ENCODE measurements around the gene C17orf78.
"Not testable (repeated sequence)": the region's sequence is repeated elsewhere in the genome, so short reads cannot be mapped to it uniquely, and the experiment has no call there.

Gene C17orf78

DNA sequence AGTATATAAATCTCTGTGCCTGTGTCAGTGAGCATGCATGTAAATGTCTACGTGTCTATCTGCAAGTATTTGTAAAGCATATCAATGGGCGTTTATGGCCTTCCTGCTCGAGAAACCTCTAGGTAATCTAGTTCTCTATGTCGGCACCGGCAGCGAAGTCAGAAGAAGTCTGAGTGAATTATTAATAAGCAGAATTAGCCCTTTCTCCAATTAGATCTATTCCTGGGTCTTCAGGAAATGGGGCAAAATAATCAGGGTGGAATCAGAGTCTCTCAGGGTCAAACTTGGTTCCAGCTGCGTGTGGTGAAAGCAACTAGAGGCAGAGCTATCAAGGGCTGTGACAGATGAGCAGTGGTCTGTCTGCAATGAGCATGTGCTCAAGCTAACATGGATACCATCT, at the start of gene C17orf78:
C17orf78 (plus strand) TSS at position 280 of the 400 bp plus-strand sequence; CDS start at position 388, 108 bp downstream.
- DNase-seq (ENCODE audit: low read depth, low spot score), result no peak

DNA sequence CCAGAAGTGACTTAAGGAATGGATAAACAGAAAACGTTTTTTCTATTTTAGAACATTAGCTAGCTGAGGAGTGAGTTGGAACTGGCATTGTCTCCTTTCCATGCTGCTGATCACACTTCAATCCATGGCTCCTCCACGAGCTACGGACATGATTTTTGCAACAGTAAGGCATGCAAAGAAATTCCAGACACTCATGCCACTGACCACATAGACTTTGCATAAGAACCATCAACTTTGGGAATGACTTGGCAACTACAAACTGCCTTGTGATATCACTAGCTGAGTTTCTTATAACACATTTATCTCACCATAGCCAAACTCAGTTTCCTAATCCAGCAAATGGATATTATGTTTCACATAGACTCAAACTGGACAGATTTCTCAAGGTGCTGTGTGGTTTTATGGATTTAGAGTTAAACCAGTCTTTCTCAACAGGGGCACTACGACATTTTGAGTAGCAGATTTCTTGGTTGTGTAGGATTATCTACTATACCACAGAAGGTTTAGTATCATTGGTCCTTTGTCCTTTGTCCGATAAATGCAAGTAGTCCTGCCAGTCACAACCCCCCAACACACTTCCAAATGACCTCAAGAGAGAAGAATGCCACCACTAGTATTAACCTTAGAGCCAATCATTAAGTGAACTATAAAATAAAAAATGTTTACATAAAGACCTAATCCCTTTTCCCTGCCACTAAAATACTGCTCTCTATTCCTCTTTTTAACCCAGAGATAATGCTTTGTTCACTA, 48.3 kb upstream of the C17orf78 start:
- no peak for DNase-seq (ENCODE audit: low read depth, low spot score)

DNA sequence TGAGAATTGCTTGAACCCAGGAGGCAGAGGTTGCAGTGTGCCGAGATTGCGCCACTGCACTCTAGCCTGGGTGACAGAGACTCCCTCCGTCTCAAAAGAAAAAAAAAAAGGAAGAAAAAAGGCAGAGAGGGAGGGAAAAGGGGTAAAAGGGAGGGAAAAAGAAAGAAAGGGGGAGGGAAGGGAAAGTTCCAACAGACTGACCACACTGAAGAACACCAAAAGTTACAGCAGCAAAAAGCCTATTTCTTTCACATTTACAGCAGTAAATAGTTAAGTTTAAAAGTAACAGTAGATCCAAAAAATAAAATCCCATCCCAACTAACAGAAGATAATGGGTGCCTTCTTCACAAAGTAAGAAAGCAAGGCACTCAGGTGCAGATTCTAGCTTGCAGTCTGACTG, 36.9 kb upstream of the C17orf78 start:
- DNase-seq (ENCODE audit: low read depth, low spot score), result no peak

DNA sequence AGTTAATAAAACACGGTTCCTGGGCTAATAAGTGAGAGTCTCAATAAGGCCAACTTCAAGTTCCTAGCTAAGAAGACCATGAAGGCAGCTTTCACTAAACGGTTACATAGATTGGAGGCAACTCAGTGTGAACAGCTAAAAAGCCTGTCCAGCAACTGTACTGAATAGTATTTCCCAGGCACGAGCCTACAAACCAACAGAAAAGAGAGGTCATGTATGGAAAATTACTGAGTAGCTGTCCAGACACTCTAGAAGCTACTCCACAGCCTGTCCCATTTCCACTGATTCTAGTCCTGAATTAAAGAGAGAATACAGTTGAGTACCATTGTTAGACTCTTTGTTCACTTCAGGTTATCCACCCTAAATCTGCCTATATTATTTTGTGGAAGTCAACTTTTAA, 36.5 kb upstream of the C17orf78 start:
- no peak for DNase-seq (ENCODE audit: low read depth, low spot score)

DNA sequence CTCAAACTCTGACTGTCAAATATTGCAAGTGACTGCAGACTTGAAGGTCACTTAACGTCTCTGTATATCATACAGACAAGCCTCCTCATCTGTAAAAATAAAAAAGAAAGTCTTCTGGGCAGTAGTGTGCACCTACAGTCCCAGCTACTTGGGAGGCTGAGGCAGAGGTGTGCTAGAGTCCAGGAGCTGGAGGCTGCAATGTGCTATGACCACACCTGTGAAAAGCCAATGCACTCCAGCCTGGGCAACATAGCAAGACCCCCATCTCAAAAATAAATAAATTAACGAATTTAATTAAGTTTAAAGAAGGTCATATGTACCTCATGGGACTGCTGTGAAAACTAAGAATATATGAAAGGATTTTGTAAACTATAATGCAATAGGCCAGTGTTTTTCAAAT, 35.0 kb upstream of the C17orf78 start:
- DNase-seq (ENCODE audit: low read depth, low spot score), result no peak

DNA sequence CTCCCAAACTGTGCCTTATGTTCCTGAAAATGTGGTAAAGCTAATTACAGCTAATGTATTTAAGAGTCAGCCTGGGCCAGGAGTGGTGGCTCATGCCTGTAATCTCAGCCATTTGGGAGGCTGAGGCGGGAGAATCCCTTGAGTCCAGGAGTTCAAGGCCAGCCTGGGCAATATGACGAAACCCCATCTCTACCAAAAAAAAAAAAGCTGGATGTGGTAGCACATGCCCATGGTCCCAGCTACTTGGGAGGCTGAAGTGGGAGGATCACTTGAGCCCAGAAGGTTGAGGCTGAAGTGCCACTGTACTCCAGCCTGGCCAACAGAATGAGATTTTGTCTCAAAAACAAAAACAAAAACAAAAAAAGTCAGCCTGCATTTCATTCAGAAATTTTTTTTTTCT, 33.2 kb upstream of the C17orf78 start:
- no peak for DNase-seq (ENCODE audit: low read depth, low spot score)

DNA sequence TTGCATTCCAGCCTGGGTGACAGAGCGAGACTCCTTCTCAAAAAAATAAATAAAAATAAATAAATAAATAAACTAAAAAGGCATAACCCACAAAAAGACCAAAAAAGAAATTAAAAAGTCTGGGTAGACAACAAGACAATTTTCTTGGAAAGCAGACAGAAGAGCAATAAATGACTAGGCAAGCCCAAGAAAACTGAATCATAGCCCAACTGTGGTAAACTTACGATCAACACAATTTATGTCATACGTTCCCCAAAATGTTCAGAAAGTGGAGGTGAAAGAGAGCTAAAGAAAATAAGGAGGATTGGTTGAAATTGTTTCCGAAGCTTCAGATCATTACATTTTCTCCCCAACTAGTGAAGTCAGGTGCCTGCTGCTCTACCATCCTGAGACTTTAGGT, 31.3 kb upstream of the C17orf78 start:
- DNase-seq (ENCODE audit: low read depth, low spot score), result no peak

DNA sequence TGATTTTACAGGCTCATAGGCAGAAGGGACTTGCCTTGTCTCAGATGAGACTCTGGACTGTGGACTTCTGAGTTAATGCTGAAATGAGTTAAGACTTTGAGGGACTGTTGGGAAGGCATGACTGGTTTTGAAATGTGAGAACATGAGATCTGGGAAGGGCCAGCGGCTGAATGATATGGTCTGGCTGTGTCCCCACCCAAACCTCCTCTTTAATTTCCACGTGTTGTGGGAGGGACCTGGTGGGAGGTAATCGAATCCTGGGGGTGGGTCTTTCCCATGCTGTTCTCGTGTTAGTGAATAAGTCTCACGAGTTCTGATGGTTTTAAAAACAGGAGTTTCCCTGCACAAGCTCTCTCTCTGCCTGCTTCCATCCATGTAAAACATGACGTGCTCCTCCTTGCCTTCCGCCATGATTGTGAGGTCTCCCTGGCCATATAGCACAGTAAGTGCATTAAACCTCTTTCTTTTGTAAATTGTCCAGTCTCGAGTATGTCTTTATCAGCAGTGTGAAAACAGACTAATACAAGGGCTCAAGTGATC, 28.9 kb upstream of the C17orf78 start:
- not testable (repeated sequence) for DNase-seq (ENCODE audit: low read depth, low spot score)

DNA sequence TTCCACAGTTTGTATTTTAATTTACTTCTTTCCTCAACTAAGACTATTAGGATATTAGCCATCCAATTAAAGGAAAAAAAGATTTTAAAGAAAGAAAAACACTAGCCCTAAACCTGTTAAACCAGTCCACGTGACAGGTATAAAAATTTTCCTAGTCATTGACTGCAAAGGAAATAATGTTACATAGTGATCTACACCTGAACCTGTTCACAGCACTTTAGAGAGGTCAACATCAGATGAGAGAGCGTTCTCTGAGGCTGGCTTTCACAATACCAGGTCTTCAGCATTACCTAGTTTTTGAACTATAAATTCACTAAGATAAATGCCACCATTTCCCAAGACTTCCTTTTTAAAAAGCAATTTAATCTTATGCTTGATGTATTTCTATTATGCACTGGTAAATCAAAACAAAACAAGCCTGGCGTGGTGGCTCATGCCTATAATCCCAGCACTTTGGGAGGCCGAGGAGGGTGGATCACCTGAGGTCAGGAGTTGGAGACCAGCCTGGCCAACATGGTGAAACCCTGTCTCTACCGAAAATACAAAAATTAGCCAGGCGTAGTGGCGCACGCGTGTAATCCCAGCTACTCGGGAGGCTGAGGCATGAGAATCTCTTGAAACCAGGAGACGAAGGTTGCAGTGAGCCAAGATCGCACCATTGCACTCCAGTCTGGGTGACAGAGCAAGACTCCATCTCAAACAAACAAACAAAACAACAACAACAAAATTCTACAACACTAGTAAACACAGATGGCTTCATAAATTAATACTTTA, 18.8 kb upstream of the C17orf78 start:
- DNase-seq (ENCODE audit: low read depth, low spot score), result not testable (repeated sequence)

DNA sequence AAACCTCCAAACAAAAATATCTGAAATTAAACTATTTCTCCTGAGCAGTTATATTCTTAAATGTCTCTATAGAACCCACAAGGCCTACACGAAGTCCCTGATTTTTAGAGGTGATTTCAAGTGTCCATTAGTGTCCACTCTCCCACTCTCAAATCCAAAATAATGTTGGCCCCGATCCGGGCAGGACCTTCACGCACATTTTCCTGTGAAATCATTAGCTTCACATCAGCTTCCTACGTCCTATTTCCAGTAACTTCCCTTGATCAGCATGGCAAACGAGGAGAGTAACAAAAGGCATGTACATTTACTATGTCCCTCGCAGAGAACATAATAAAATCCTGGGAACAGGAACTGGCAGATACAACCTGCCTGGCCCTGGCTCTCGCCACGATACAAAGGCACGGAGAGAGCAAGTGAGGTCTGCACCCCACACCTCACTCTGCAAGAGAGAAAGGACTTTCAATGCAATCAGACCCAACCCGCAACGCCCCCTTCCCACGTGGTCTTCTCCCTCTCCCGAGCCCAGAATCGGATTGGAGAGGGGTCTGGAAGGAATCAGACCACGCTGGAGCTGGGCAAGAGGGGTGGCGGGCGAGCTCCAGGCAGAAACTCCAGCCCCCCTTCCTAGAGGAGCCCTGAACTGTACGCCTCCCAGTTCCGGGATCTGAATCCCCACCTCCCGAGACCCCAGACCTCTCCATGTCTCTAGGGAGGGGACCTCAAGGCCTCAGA, 17.5 kb upstream of the C17orf78 start:
- no peak for DNase-seq (ENCODE audit: low read depth, low spot score)

DNA sequence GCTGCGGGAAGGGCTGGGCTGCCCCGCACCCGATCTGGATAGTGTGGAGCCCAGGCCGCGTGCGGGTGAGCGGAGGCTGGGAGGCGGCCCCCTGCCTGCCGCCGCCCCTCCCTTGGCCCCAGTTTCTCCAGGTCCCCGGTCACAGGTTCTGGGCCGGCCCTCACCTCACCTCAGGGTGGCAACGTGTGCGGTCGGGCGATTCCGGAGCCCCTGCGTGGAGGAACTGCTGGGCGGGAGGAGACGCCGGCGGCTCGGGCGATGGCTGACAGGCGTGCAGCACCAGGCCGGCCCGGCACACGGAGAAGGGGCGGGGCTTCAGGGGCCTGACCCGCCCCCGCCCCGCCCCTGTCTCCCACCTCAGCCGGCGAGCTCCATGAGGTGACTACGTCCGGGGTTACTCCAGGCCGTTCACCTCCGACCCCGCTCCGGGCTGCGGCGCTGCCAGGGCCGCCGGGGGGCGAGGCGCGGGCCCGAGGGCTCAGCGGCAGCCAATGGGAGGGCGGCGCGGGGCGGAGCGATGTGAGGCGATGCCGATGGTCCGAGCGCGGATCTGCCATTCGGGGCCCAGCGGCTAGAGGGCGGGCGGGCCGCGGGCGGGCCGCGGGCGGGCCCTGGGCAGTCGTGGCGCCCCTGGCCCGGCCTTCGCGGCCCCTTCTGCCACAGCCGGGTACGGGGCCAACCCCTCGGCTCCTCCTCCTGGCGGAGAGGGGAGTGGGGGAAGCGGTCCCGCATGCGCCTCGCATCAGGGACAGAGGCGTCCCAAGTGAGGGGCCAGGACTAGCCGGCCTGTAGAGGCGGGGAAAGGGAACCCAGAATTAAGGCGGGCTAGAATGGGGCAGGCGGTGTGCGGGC, 16.7 kb upstream of the C17orf78 start:
- DNase-seq (ENCODE audit: low read depth, low spot score), result peak; percentile 76

DNA sequence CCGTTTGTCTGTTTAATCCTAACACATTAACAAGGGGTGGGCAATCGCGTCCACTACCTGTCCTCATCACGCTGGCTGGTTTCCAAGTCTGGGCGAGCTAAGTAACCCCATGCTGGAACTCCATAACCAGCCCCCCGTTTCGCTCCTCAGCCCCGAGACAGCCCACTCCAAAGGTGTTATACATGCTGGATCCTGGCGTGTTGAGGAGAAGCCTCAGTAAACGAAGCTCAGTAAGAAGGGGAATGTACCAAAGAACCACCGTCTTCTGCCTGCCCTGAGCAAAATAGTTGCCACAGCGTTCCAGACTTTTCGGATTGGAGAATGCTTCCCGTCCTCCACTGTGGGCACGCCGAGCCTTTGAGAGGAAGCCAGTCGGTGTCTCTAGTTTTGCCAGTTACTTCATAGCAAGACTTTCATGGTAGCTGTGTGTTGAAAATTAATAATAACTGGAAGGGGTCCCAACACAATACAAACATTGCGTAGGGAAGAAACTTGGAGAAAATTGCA, 16.1 kb upstream of the C17orf78 start:
- no peak for DNase-seq (ENCODE audit: low read depth, low spot score)

DNA sequence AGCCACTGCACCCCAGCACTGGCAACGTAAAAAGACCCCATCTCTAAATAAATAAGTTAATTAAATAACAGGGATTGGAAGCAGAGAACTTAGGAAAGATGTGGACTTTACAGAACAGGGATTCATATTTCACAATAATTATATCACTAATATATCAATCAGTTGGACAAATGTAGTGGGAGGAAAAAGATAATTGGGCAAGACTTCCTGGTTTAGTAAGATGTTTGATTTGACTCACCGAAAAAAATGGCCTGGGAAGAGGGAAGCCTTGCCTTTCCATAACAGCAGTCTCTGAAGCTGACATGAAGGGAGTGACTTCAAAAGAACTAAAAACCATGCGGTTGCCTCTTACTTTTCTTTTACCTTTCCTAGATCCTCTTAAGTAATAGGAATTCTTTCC, 15.2 kb upstream of the C17orf78 start:
- DNase-seq (ENCODE audit: low read depth, low spot score), result no peak

DNA sequence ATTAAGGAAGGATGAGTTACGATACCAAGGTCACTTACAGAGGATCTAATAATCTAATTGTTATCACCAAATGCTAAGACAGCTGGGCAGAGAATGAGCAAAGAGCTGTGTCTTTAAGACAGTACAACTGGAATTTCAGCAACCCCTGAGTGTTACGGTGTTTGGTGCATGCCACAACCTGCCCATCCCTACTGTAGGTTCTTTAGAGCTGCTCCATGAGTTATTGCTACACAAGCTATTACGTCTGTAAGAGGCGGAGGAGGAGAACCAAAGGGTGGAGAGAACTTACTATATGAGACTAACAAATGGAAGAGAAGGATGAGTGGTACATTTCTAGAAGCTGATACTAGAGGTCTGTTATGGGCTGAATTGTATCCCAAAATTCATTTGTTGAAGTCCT, 14.2 kb upstream of the C17orf78 start:
- DNase-seq (ENCODE audit: low read depth, low spot score), result no peak

DNA sequence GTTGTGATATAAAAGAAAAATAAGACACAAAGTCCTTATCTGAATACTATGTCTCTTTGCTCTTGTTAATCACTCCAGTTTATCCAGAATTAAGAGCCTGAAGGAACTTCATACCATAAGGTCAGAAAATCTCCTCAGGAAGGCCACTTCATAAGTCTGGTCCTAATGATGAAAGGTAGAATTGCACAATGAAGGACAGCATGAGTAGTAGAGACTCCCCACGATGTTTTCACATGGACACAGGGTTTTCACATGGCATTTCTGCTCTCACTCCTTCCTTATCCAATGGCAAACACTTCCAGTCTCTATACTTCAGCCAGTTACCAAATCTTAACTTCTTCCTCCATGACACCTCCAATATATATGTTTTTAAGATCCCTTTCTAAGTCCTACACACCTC, 10.2 kb upstream of the C17orf78 start:
- DNase-seq (ENCODE audit: low read depth, low spot score), result no peak

DNA sequence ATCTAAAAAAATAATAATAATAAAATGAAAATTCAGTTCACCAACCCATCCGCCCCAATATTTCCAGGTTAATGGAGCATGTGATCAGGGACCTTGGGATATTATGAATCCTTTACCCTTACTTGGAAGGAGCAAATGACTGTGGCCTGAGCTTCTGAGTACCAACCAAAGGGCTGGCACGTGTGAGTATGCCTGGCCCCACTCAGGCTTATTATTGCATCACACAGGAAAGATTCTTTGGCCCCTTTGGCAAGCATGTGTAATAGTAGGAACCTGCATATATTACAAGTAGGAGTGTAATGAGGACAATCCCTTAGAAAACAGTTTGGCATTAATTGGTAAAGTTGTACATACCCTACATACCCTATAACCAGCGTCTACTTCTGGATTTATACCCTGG, 7.2 kb upstream of the C17orf78 start:
- DNase-seq (ENCODE audit: low read depth, low spot score), result no peak

DNA sequence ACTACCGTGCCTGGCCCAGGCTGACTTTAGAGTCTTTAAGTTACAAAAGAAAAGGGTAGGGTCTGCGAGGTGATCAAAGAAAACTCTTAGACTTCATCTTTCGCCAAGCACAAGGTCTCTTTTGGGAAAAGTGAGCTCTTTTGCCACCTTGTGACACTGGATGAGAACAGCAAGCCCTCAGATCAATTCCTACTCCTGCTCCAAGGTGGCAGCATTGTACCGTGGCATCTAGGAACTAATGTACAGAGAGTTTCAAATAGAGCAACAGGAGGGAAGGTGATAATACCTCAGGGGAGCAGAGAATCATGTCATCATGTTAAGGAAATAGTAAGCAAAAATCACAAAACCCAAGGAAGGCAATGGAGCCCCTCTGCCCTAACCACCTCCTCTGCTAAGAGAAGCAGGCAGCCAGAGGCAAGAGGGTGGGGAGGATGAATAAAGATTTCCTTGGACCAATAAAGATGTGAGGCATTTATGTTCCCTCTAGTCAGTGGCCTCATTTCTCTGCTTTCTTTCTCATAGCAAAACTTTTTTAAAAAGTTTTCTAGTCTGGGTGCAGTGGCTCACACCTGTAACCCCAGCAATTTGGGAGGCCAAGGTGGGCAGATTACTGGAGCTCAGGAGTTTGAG, 2.1 kb upstream of the C17orf78 start:
- DNase-seq (ENCODE audit: low read depth, low spot score), result peak; percentile 54

DNA sequence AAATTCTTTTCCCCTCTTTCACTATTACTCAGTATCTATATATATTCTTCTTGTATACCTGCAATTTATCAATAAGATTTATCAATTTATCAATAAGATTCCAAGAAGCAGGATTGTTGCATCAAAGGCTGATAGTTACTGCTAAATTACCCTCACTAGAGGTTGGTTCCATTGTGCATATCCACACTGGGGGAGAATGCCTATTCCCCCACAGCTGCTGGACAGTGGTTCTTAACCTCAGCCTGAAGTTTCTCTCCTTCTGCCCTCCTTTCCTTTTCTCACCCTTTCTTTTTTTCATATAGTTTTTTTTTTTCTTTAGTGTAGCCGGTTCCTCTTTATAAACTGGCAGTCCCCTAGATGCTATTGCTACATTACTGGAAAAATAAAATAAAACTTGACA, 6.3 kb downstream of the C17orf78 start:
- DNase-seq (ENCODE audit: low read depth, low spot score), result no peak

DNA sequence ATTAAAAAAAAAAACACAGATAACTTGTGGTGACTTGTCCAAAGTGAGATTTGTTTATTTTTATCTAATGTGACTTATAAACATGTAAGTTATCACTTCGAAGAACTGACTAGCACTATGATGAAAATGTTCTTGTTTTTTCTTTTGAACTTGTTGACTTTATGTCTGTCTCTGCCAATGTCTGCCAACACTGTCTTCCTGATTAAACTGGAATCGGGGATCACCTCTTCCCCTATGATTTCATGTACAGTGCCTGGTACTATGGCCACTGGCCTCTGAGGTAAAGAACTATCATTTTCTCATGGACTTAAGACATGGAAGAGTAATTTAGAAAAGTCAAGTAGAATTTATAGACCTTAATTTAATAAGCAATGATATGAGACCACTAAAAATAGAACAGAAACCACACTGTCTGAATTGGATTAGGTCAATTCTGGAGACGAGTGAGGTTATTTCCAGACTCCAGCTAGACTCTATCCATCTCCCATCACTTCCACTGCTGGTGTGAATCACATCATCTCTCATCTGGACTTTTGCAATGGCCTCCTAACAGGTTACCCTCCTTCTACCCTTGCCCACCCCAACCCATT, 8.9 kb downstream of the C17orf78 start:
- DNase-seq (ENCODE audit: low read depth, low spot score), result no peak

DNA sequence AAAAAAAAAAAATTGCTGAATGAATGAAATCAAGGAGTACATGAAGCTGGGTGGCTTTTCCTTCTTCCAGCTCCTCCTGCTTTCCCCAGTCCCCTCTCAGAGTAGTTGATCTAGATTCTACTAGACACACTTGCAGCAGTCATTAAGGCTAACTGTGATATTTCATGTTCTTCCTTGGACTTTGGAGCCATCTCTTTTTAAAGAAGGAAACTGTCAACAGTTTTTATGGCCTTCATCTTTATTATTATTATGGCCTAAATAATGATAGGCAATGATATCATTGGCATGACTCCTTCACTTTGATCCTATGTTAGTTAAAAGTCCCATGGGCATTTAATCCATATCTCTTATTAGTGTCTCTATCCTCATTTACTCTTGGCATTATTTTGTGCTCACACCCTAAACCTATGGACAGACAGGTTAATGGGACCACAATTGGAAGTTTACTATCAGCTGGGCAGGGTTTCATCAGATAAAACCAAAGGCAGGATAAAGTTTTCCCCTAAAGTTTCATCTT, 9.7 kb downstream of the C17orf78 start:
- no peak for DNase-seq (ENCODE audit: low read depth, low spot score)

Measured in brain pericyte (primary cell).